Choroid plexus epithelial cell (primary cell): ENCODE measurements around the gene HMHB1.

Source experiments
- DNase-seq: peaks from one replicate; pipeline ENCODE4 v3.0.0-alpha.2; 2010; ENCODE audit warnings: low read depth
- H3K4me3 ChIP-seq: 2 replicates; pipeline ENCODE4 v1.5.1; 2011; ENCODE audit warnings: low read depth, mild to moderate bottlenecking, control low read depth, low read length, moderate library complexity
- TF ChIP-seq, protein P1 (sequence below): conservative IDR thresholded peaks from 2 replicates; pipeline ENCODE4 v1.5.1; 2011; ENCODE audit warnings: low read depth, mild to moderate bottlenecking, control low read depth, inconsistent platforms, low read length, moderate library complexity

Gene HMHB1

DNA sequence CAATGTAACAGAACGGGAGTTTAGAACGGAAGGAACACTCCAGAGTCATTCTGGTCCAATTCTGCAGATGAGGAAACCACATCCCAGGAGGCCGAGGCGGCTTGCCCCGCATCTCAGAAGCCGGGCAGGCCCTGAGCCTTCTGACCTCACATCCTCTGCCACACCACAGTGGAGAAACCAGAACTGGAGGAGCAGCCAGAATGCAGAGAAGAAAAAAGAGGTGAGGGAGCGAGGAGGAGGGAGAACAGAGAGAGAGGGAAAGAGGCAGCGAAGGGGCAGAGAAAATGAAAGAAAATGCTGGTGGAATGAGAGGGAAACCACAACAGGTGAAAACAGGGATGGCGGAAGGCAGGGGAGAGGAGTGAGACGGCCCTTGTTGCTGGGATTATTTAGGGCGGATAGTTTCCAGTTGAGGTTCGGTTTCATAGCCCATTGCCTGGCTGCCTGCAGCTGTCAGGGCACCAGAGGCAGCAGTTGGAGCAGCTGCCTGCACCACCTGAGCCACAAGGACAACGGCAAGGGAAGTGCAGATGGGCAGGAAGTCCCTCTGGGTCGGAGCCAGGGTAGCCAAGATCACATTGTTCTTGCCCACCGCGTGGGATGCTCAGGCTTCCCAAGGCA is at the start of gene HMHB1:
Gene HMHB1 (plus strand): TSS at position 77 of the 621 bp plus-strand sequence.
- TF ChIP-seq, protein P1, sequence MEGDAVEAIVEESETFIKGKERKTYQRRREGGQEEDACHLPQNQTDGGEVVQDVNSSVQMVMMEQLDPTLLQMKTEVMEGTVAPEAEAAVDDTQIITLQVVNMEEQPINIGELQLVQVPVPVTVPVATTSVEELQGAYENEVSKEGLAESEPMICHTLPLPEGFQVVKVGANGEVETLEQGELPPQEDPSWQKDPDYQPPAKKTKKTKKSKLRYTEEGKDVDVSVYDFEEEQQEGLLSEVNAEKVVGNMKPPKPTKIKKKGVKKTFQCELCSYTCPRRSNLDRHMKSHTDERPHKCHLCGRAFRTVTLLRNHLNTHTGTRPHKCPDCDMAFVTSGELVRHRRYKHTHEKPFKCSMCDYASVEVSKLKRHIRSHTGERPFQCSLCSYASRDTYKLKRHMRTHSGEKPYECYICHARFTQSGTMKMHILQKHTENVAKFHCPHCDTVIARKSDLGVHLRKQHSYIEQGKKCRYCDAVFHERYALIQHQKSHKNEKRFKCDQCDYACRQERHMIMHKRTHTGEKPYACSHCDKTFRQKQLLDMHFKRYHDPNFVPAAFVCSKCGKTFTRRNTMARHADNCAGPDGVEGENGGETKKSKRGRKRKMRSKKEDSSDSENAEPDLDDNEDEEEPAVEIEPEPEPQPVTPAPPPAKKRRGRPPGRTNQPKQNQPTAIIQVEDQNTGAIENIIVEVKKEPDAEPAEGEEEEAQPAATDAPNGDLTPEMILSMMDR = no peak
- no peak for DNase-seq
- no peak within 1 kb of the TSS for H3K4me3 ChIP-seq

- TF ChIP-seq, protein P1 = no peak
- DNase-seq = no peak
- H3K4me3 ChIP-seq = no peak overlapping the region
Observed at GRCh38 chr5:143762636-143763220, 49.2 kb upstream of the HMHB1 start.

GRCh38 chr5:143767162-143767561 is 44.8 kb upstream of the HMHB1 start:
- TF ChIP-seq, protein P1 = no peak
- H3K4me3 ChIP-seq = no peak overlapping the region
- DNase-seq = no peak

GRCh38 chr5:143769026-143769786 is 42.8 kb upstream of the HMHB1 start:
- no peak for DNase-seq
- TF ChIP-seq, protein P1 = no peak
- no peak overlapping the region for H3K4me3 ChIP-seq

DNA sequence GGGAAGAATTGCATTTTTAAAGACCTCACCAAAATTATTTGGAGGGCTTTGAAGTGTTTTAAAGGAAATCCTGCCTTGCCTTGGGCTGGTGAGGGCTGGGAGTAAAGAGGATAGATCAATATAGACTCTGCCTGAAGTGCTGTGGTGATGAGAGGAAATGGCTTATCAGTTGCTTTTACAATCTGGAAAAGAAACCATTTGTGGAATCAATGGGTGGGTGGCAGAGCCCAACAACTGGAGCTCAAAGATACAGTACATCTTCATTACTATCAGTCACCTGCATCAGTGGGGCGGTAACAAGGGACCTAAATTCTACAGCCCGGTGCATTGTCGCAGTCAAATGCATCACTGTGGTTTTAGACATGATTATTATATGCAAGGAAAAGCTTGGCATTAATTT is 41.5 kb upstream of the HMHB1 start:
- TF ChIP-seq, protein P1 = no peak
- DNase-seq = no peak
- H3K4me3 ChIP-seq = no peak overlapping the region

DNA sequence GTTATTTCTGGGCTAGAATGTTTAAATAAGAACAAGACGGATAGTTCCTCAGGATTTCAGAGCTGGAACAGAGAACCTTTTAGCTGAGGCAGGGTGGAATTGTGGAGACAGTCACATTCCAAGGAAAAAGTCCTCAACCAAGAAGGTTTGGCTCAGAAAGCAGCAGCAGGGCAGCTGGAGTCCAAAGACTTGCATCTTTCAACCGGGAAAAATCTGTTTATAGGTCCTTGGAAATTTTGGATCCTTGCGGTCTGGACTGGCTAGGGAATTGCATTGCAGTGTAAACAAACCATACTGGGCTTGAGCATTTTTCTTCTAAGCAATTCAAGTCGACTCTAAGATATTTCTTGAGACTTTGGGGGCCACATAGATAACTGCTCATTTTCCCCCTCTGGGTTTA is 40.8 kb upstream of the HMHB1 start:
- no peak overlapping the region for H3K4me3 ChIP-seq
- TF ChIP-seq, protein P1 = no peak
- no peak for DNase-seq
